ENCODE results near the gene METTL2A. TPM values are rescaled to one million over a fixed set of nuclear protein-coding genes. Genes with fewer than 3 reads are reported as not detected.
"Not testable (repeated sequence)": the region's sequence is repeated elsewhere in the genome, so short reads cannot be mapped to it uniquely, and the experiment has no call there.

The METTL2A gene
- total RNA-seq, 1 experiment from 2014 or later, result 38.7 TPM

GRCh38 chr17:62471380-62471880, 47.7 kb downstream of the METTL2A start:
- DNase-seq; ATAC-seq; BruUV-seq (replicated peaks); H2AFZ ChIP-seq (ENCODE audit: low read length); CTCF ChIA-PET; H3K4me1 ChIP-seq (ENCODE audit: insufficient read depth, low read length); H3K9ac ChIP-seq (ENCODE audit: low read length); H3K9me2 ChIP-seq (replicated peaks; ENCODE audit: low read length); H3K9me3 ChIP-seq (ENCODE audit: low read length); H3F3A ChIP-seq (ENCODE audit: low read length, unreplicated experiment); H4K20me1 ChIP-seq (ENCODE audit: low read length); H3K4me3 ChIP-seq (ENCODE audit: low read length); H3K4me2 ChIP-seq (ENCODE audit: low read length); H3K79me2 ChIP-seq (ENCODE audit: low read length); POLR2A ChIA-PET (ENCODE audit: unreplicated experiment); H3K27me3 ChIP-seq (ENCODE audit: low read length); H3K36me3 ChIP-seq (ENCODE audit: low read depth, low read length); H3K27ac ChIP-seq (ENCODE audit: low read length): not testable (repeated sequence)
- intact Hi-C loops (cut with micrococcal nuclease), result loop anchor here (5.0 kb wide), 1 partner anchor 49 kb away; the partner anchor contains the start of gene METTL2A

- CTCF ChIA-PET; H3K9ac ChIP-seq (ENCODE audit: low read length); H3K36me3 ChIP-seq (ENCODE audit: low read depth, low read length); H3K9me2 ChIP-seq (replicated peaks; ENCODE audit: low read length); H3K9me3 ChIP-seq (ENCODE audit: low read length); BruUV-seq (replicated peaks); H3K27ac ChIP-seq (ENCODE audit: low read length); ATAC-seq; POLR2A ChIA-PET (ENCODE audit: unreplicated experiment); H3F3A ChIP-seq (ENCODE audit: low read length, unreplicated experiment); H3K27me3 ChIP-seq (ENCODE audit: low read length); H3K4me2 ChIP-seq (ENCODE audit: low read length); DNase-seq; H4K20me1 ChIP-seq (ENCODE audit: low read length); H2AFZ ChIP-seq (ENCODE audit: low read length); H3K4me3 ChIP-seq (ENCODE audit: low read length): not testable (repeated sequence)
- intact Hi-C loops (cut with micrococcal nuclease), result loop anchor here (5.0 kb wide), 1 partner anchor 51 kb away; the partner anchor contains the start of gene METTL2A
- peaks cover 10% of the 10 kb centered on the region for H3K4me1 ChIP-seq (ENCODE audit: insufficient read depth, low read length)
- peaks cover 11% of the 10 kb centered on the region for H3K79me2 ChIP-seq (ENCODE audit: low read length)
Observed at GRCh38 chr17:62473030-62473982, 49.6 kb downstream of the METTL2A start.

GRCh38 chr17:62477111-62477510, 53.4 kb downstream of the METTL2A start:
- BruUV-seq (replicated peaks); H3F3A ChIP-seq (ENCODE audit: low read length, unreplicated experiment); H3K27me3 ChIP-seq (ENCODE audit: low read length); H3K9me3 ChIP-seq (ENCODE audit: low read length); H3K9me2 ChIP-seq (replicated peaks; ENCODE audit: low read length); intact Hi-C loops (cut with micrococcal nuclease); H3K27ac ChIP-seq (ENCODE audit: low read length); POLR2A ChIA-PET (ENCODE audit: unreplicated experiment); DNase-seq; H3K36me3 ChIP-seq (ENCODE audit: low read depth, low read length); CTCF ChIA-PET; ATAC-seq: not testable (repeated sequence)
- Histone ChIP-seq H3K9ac (ENCODE audit: low read length) (peak overlapping the region; percentile 95; the same call in 1 of the 2 replicates), H4K20me1 (ENCODE audit: low read length) (peaks cover 11% of the 10 kb centered on the region; the same call in 1 of the 2 replicates), H3K4me1 (ENCODE audit: insufficient read depth, low read length) (peaks cover 15% of the 10 kb centered on the region), H3K4me3 (ENCODE audit: low read length) (peak overlapping the region; percentile 75; the same call in 1 of the 2 replicates), H2AFZ (ENCODE audit: low read length) (peak overlapping the region; percentile 73; the same call in 1 of the 2 replicates), H3K79me2 (ENCODE audit: low read length) (peaks cover 42% of the 10 kb centered on the region), H3K4me2 (ENCODE audit: low read length) (peak overlapping the region; percentile 96)

GRCh38 chr17:62477718-62478408, 54.2 kb downstream of the METTL2A start:
- peak; percentile 30 for ATAC-seq
- H3K9ac ChIP-seq (ENCODE audit: low read length), result peak overlapping the region; percentile 95
- H3K27ac ChIP-seq (ENCODE audit: low read length); H3K27me3 ChIP-seq (ENCODE audit: low read length); H3F3A ChIP-seq (ENCODE audit: low read length, unreplicated experiment); DNase-seq; H3K9me2 ChIP-seq (replicated peaks; ENCODE audit: low read length); CTCF ChIA-PET; POLR2A ChIA-PET (ENCODE audit: unreplicated experiment); BruUV-seq (replicated peaks); H3K36me3 ChIP-seq (ENCODE audit: low read depth, low read length); H3K9me3 ChIP-seq (ENCODE audit: low read length); intact Hi-C loops (cut with micrococcal nuclease): not testable (repeated sequence)
- peak overlapping the region; percentile 75 for H3K4me3 ChIP-seq (ENCODE audit: low read length)
- H2AFZ ChIP-seq (ENCODE audit: low read length), result peak overlapping the region; percentile 73
- H3K4me2 ChIP-seq (ENCODE audit: low read length), result peak overlapping the region; percentile 96
- peaks cover 15% of the 10 kb centered on the region for H3K4me1 ChIP-seq (ENCODE audit: insufficient read depth, low read length)
- H4K20me1 ChIP-seq (ENCODE audit: low read length), result peaks cover 11% of the 10 kb centered on the region; the same call in 1 of the 2 replicates
- peaks cover 50% of the 10 kb centered on the region for H3K79me2 ChIP-seq (ENCODE audit: low read length)
